Measurements from ENCODE around the gene ARG2.

Gene ARG2

GRCh38 chr14:67583711-67584644 lies 35.7 kb upstream of the ARG2 start (continued):
- TF ChIP-seq TSHZ2 (CRISPR knock-in tag; IDR thresholded peaks at IDR 0.05) (no peak), BACH2 (CRISPR knock-in tag; IDR thresholded peaks at IDR 0.05; ENCODE audit: borderline replicate concordance) (no peak), OSR1 (CRISPR knock-in tag; IDR thresholded peaks at IDR 0.05) (no peak), GLIS3 (CRISPR knock-in tag; IDR thresholded peaks at IDR 0.05) (no peak)

- no peak for ATAC-seq
- TF ChIP-seq ZFP3 (CRISPR knock-in tag; IDR thresholded peaks at IDR 0.05), result no peak
- no peak for TF ChIP-seq ARNTL (CRISPR knock-in tag; IDR thresholded peaks at IDR 0.05; ENCODE audit: borderline replicate concordance, low read depth)
- TF ChIP-seq PATZ1 (CRISPR knock-in tag; IDR thresholded peaks at IDR 0.05; ENCODE audit: borderline replicate concordance), result no peak
- no peak for TF ChIP-seq OSR1 (CRISPR knock-in tag; IDR thresholded peaks at IDR 0.05)
- no peak for TF ChIP-seq ISL1 (CRISPR knock-in tag; IDR thresholded peaks at IDR 0.05)
- no peak for TF ChIP-seq TSHZ2 (CRISPR knock-in tag; IDR thresholded peaks at IDR 0.05)
- TF ChIP-seq ZFP30 (CRISPR knock-in tag; IDR thresholded peaks at IDR 0.05), result no peak
- TF ChIP-seq ZNF70 (CRISPR knock-in tag; IDR thresholded peaks at IDR 0.05), result no peak
- TF ChIP-seq PPARA (CRISPR knock-in tag; IDR thresholded peaks at IDR 0.05; ENCODE audit: borderline replicate concordance), result no peak
- no peak for TF ChIP-seq SNAI2 (CRISPR knock-in tag; IDR thresholded peaks at IDR 0.05)
- no peak for TF ChIP-seq TOX (CRISPR knock-in tag; IDR thresholded peaks at IDR 0.05; ENCODE audit: borderline replicate concordance)
- TF ChIP-seq TCF4 (CRISPR knock-in tag; IDR thresholded peaks at IDR 0.05; ENCODE audit: borderline replicate concordance), result no peak
- TF ChIP-seq ZNF565 (CRISPR knock-in tag; conservative IDR thresholded peaks at IDR 0.05; ENCODE audit: low read depth), result no peak
- no peak for TF ChIP-seq CREB5 (CRISPR knock-in tag; IDR thresholded peaks at IDR 0.05; ENCODE audit: low read depth)
- TF ChIP-seq RARB (CRISPR knock-in tag; IDR thresholded peaks at IDR 0.05), result no peak
- no peak for TF ChIP-seq BACH2 (CRISPR knock-in tag; IDR thresholded peaks at IDR 0.05; ENCODE audit: borderline replicate concordance)
- TF ChIP-seq ZC3H10 (CRISPR knock-in tag; IDR thresholded peaks at IDR 0.05), result no peak
Measured at GRCh38 chr14:67584978-67585377, 34.7 kb upstream of the ARG2 start.

- no peak for ATAC-seq
- TF ChIP-seq CSRNP3 (CRISPR knock-in tag; IDR thresholded peaks at IDR 0.05), result no peak
- no peak for TF ChIP-seq RARB (CRISPR knock-in tag; IDR thresholded peaks at IDR 0.05)
- no peak for TF ChIP-seq ZNF70 (CRISPR knock-in tag; IDR thresholded peaks at IDR 0.05)
- TF ChIP-seq SNAI2 (CRISPR knock-in tag; IDR thresholded peaks at IDR 0.05), result no peak
- no peak for TF ChIP-seq ZNF565 (CRISPR knock-in tag; conservative IDR thresholded peaks at IDR 0.05; ENCODE audit: low read depth)
Measured at GRCh38 chr14:67586369-67586768, 33.4 kb upstream of the ARG2 start.
